Measurements from ENCODE around the gene SNX9.

Gene SNX9

DNA sequence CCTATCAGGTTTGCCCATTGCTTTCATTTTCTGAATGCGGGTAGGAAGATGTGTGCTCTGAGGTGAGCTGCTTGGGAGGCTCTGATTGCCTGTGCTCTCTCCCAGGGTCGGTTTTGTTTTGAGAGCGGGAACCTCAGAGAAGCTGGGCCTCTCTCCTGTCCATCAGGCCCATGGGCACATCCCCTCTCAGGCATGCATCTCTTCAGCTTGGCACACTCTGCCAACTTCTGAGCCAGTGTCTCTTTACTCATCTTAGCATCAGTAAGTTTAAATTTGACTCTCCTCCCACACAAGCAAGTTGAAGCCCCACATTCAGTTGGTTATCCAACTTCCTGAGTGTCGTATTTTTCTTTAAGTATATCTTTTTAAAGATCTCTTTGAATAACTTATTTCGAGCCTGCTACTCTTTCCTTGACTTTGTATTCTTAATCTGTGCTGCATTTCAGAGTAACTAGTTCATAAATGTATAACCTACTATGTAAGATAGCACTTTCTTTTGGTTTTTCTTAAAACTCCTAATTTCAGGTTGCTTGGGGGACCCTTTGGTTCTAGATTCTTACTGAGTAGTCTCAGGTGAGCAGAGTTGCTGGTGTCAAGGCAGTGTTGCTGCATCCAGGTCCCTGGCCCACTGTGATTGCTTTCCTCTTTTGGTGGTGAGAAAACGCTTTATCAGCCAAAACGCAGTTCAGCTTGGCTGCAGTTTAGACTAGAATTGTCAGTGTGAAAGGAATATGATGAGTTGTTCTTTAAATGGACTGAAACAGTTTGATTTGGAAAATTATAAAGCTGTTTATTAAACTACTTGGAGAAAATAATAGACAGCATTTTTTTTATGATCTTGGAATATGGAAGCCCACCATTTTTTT, 54.8 kb downstream of the SNX9 start:
- Mint-ChIP-seq H3K9me3 (no peaks in the 10 kb centered on the region), H3K27me3 (ENCODE audit: low read depth) (no peaks in the 10 kb centered on the region), H3K36me3 (ENCODE audit: low read depth) (peaks cover 59% of the 10 kb centered on the region), H3K4me1 (peaks cover 19% of the 10 kb centered on the region), H3K27ac (no peak overlapping the region), H3K4me3 (no peak overlapping the region)
- TF ChIP-seq, protein P1, sequence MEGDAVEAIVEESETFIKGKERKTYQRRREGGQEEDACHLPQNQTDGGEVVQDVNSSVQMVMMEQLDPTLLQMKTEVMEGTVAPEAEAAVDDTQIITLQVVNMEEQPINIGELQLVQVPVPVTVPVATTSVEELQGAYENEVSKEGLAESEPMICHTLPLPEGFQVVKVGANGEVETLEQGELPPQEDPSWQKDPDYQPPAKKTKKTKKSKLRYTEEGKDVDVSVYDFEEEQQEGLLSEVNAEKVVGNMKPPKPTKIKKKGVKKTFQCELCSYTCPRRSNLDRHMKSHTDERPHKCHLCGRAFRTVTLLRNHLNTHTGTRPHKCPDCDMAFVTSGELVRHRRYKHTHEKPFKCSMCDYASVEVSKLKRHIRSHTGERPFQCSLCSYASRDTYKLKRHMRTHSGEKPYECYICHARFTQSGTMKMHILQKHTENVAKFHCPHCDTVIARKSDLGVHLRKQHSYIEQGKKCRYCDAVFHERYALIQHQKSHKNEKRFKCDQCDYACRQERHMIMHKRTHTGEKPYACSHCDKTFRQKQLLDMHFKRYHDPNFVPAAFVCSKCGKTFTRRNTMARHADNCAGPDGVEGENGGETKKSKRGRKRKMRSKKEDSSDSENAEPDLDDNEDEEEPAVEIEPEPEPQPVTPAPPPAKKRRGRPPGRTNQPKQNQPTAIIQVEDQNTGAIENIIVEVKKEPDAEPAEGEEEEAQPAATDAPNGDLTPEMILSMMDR (IDR thresholded peaks at IDR 0.05; ENCODE audit: unreplicated experiment in 3 of 3) = no peak

DNA sequence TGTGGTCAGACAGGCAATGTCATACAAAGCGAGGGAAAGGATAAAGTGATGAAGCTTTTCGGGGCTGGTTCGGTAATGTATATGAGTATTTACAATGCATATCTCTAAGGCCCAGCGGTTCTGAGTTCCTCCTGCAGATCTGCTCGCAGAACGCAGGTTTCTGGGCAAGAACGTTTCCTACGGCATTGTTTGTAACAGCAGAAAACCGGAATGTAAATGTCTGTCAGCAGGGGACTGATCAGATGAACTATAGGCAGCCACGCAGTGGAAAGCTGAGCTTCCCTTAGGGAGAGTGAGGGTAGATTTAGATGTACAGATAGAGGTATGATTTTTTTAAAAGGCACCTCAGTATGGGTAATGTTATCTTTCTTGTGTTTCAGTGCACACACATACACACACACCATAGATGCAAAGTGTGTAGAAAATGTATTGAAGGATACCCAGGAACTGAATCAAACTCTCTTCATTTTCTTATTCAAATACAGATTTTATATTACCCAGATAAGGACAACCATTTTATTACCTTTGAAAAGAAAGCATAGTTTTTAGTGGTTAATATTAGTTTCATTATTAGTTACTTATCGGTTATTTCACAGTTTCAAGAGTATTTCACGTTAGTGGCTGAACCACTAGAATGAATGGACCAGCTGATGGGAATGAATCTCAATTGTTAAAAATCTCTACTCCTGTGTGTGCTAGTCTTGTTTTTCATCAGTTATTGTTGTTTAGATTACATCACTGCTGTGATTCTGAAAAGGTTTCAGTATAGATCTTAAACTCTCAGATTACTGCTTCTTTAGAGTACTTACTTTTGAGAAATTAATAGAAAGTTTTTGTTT, 56.2 kb downstream of the SNX9 start:
- Mint-ChIP-seq H3K36me3 (ENCODE audit: low read depth) (peaks cover 63% of the 10 kb centered on the region), H3K4me1 (peaks cover 19% of the 10 kb centered on the region), H3K4me3 (no peak overlapping the region), H3K27me3 (ENCODE audit: low read depth) (no peaks in the 10 kb centered on the region), H3K9me3 (no peaks in the 10 kb centered on the region), H3K27ac (peak overlapping the region; percentile 25 to 37 (median 30))
- TF ChIP-seq, protein P1 (IDR thresholded peaks at IDR 0.05; ENCODE audit: unreplicated experiment in 3 of 3) = no peak

DNA sequence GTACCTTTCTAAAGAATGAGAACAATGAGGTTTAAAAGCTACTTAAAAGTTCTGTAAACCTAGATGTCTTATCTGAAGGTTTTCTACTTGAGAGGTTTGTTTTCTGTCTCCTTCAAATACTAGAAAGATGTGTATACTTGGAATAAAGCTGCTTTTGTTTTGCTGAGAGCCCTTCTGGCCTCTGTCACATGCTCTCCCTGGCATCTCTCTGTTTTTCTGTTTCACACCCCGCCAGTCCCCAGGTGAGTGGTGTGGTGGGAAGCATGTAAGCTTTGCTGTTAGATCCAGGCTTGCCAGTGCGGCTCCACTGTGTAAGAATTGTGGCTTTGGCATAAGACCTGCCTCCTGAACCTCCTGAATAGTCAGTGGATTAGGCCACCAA, 56.8 kb downstream of the SNX9 start:
- H3K36me3 Mint-ChIP-seq (ENCODE audit: low read depth) = peaks cover 61% of the 10 kb centered on the region
- H3K27ac Mint-ChIP-seq = peak overlapping the region; percentile 0 to 25 (median 0)
- H3K9me3 Mint-ChIP-seq = no peaks in the 10 kb centered on the region
- H3K4me3 Mint-ChIP-seq = no peak overlapping the region
- no peaks in the 10 kb centered on the region for H3K27me3 Mint-ChIP-seq (ENCODE audit: low read depth)
- H3K4me1 Mint-ChIP-seq = peaks cover 19% of the 10 kb centered on the region
- TF ChIP-seq, protein P1 (IDR thresholded peaks at IDR 0.05; ENCODE audit: unreplicated experiment in 3 of 3) = no peak

DNA sequence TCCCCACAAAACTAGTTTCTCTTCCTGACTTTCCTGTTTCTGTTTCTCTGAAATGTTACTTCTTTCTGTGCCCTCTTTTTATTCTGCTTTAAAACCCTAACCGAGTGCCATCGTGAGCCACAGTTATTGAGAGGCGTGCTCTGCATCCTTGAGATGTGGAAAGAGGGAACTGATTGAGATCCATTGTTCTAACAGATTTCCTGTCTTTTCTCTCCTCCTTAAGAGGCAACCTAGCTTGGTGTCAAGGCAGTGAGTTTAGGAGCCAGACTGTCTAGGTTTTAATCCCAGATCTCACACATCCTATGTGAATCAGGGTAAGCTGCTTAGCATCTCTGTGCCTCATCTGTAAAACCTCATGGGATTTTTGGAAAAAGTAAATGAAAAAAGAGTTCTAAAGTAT, 57.5 kb downstream of the SNX9 start:
- peaks cover 55% of the 10 kb centered on the region for H3K36me3 Mint-ChIP-seq (ENCODE audit: low read depth)
- TF ChIP-seq, protein P1 (IDR thresholded peaks at IDR 0.05; ENCODE audit: unreplicated experiment in 3 of 3) = no peak
- H3K27ac Mint-ChIP-seq = peak overlapping the region; percentile 0 to 25 (median 0)
- no peaks in the 10 kb centered on the region for H3K27me3 Mint-ChIP-seq (ENCODE audit: low read depth)
- no peak overlapping the region for H3K4me3 Mint-ChIP-seq
- no peaks in the 10 kb centered on the region for H3K9me3 Mint-ChIP-seq
- peaks cover 19% of the 10 kb centered on the region for H3K4me1 Mint-ChIP-seq

DNA sequence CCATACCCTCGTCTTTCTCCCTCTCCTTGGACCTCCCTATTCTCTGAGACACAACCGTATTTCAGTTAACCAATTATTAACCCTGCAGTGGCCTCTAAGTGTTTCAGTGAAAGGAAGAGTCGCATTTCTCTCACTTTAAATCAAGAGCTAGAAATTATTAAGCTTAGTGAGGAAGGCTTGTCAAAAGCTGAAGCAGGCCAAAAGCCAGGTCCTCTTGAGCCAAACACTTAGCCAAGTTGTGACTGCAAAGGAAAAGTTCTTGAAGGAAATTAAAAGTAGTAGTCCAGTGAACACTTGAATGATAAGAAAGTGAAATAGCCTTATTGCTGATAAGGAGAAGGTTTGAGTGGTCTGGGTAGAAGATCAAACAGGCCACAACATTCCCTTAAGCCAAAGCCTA, 58.3 kb downstream of the SNX9 start:
- Mint-ChIP-seq H3K27ac (peak overlapping the region; percentile 15 to 56 (median 34)), H3K27me3 (ENCODE audit: low read depth) (no peaks in the 10 kb centered on the region), H3K9me3 (no peaks in the 10 kb centered on the region), H3K4me1 (peaks cover 19% of the 10 kb centered on the region), H3K36me3 (ENCODE audit: low read depth) (peaks cover 61% of the 10 kb centered on the region), H3K4me3 (no peak overlapping the region)
- TF ChIP-seq, protein P1 (IDR thresholded peaks at IDR 0.05; ENCODE audit: unreplicated experiment in 3 of 3) = no peak

Data from nephron (organoid).